KOPT-K1 (cell line): ENCODE results near the gene DLGAP4.

Experiments
- H3K27ac ChIP-seq: fragments of 200-600 bp; sonication (generic); 2 replicates; pipeline ENCODE4 v1.5.1; 2016; ENCODE audit warnings: antibody characterized with exemption, mild to moderate bottlenecking, low read depth, low read length; ENCODE audit not compliant: poor library complexity, severe bottlenecking
- H3K36me3 ChIP-seq: fragments of 200-600 bp; sonication (generic); 2 replicates; pipeline ENCODE4 v1.5.1; 2017; ENCODE audit warnings: antibody characterized with exemption, mild to moderate bottlenecking, low read length, moderate library complexity; ENCODE audit not compliant: insufficient read depth
- H3K9me3 ChIP-seq: fragments of 200-600 bp; sonication (generic); 2 replicates; pipeline ENCODE4 v1.5.1; 2017; ENCODE audit warnings: antibody characterized with exemption, low read length, mild to moderate bottlenecking; ENCODE audit not compliant: insufficient read depth, poor library complexity, severe bottlenecking

The DLGAP4 gene

GRCh38 chr20:36385503-36385902 lies 79.4 kb downstream of the DLGAP4 start:
- H3K27ac ChIP-seq = no peak overlapping the region
- H3K36me3 ChIP-seq = no peaks in the 10 kb centered on the region
- no peaks in the 10 kb centered on the region for H3K9me3 ChIP-seq

GRCh38 chr20:36386236-36386635 lies 80.1 kb downstream of the DLGAP4 start:
- Histone ChIP-seq H3K9me3 (no peaks in the 10 kb centered on the region), H3K36me3 (no peaks in the 10 kb centered on the region), H3K27ac (no peak overlapping the region)

DNA sequence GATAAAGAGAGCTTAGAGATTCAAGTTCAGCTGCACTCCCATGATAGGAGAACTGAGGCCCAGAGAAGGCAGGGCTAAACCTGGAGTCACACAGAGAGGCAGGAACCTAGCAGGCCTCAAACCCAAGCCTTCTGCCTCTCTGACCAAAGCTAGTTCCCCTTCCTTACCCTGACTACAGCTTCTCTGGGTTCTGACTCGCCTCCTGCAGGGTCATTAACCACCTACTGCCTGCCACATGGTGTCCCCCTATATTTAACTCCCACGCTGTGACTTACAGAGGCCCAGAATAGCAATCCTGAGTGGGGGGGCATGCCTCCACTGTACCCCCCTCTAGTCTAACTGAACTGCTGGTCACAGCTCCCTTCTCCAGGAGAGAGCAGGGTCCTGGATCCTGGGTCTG lies 84.1 kb downstream of the DLGAP4 start:
- H3K9me3 ChIP-seq = no peaks in the 10 kb centered on the region
- H3K36me3 ChIP-seq = no peaks in the 10 kb centered on the region
- H3K27ac ChIP-seq = no peak overlapping the region

GRCh38 chr20:36390719-36391415 lies 84.7 kb downstream of the DLGAP4 start:
- Histone ChIP-seq H3K27ac (no peak overlapping the region), H3K36me3 (no peaks in the 10 kb centered on the region), H3K9me3 (no peaks in the 10 kb centered on the region)

- H3K36me3 ChIP-seq = no peaks in the 10 kb centered on the region
- no peaks in the 10 kb centered on the region for H3K9me3 ChIP-seq
- no peak overlapping the region for H3K27ac ChIP-seq
These were observed 85.3 kb downstream of the DLGAP4 start for GRCh38 chr20:36391456-36391855.

DNA sequence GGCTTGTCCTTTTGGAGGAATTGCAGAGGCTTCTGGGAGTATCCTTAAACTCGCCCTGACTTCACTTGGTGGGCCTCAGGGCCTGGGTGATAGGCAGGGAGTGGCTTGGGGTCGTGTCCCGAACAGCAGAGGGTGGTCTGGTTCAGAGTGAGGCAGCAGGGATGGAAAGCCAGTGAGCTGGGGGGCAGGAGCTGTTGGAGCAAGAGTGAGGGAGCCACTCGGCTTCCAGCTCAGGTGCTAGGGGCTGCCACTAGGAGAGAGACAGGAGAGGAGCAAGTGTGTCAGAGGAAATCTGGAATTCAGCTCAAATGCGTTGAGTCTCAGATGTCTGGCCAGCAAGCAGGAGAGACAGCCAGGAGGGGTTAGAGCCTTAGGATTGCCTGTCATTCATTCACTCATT lies 85.8 kb downstream of the DLGAP4 start:
- H3K9me3 ChIP-seq = no peaks in the 10 kb centered on the region
- H3K36me3 ChIP-seq = no peaks in the 10 kb centered on the region
- H3K27ac ChIP-seq = no peak overlapping the region

- H3K9me3 ChIP-seq = no peaks in the 10 kb centered on the region
- no peak overlapping the region for H3K27ac ChIP-seq
- no peaks in the 10 kb centered on the region for H3K36me3 ChIP-seq
These were observed 86.8 kb downstream of the DLGAP4 start for GRCh38 chr20:36392989-36393388.

DNA sequence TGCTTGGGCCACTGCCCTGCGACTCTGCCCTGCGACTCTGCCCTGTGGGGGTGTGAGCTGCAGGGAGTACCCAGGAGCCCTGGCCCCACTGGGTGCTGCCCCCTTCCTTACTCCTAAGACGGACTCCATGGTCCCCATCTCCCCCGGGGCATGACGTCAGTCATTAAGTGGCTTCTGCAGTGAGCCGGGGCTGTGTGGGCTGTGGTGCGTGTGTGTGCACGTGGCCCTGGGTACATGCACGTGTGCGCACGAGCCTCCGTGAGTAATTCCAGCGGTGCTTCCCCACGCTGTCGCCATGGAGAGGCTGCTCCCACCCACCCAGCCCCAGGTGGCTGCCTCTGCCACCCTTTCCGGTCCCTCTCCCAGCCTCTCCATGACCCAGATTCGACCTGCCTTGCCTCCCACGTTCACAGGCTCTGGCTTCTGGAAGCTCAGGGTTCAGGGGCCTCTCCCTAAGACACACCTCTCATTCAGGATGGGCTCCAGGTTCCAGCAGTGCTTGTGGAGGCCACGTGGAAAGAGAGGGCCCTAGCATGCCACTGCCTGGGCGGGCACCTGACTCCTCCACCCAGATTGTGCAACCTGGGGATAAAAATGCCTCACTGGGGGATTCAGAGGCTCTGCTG lies 88.3 kb downstream of the DLGAP4 start:
- Histone ChIP-seq H3K27ac (no peak overlapping the region), H3K9me3 (no peaks in the 10 kb centered on the region), H3K36me3 (no peaks in the 10 kb centered on the region)

- Histone ChIP-seq H3K27ac (no peak overlapping the region), H3K9me3 (no peaks in the 10 kb centered on the region), H3K36me3 (no peaks in the 10 kb centered on the region)
These were observed 90.2 kb downstream of the DLGAP4 start for GRCh38 chr20:36396340-36396739.

DNA sequence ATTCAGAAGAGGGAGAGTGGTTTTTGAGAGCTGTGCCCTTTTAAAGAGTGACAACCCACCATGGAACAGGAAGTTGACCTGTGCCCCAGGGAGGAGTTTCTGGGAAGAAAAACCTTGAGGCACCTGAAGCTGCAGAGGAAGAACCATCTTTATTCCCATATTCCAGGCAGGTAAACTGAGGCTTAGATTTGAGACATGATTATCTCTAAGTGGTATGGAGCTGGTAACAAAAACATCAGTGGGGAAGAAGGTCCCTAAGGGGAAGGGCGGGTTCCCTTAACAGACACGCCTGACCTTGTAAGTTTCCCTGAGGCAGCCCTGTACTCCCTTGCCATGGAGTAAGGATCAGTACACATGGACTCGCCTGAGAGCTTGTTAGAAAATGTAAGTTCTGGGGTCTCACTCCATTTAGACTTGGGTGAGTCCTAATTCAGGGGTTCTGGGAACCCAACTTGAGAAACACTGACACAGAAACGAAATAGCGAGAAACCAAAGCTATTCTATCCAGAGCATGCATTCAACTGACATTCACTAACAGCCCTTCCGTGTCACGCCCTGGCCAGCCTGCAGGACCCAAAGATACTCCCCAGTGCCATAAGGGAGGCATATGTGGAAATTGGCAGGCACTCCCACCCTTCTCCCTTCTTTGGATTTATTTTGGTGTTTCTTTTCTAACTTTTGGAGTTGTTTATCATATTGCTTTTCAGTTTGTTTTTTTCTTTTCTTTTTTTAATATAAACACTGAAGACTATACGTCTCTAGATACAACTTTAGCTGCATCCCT lies 90.9 kb downstream of the DLGAP4 start:
- Histone ChIP-seq H3K27ac (no peak overlapping the region), H3K9me3 (no peaks in the 10 kb centered on the region), H3K36me3 (no peaks in the 10 kb centered on the region)

- Histone ChIP-seq H3K27ac (no peak overlapping the region), H3K9me3 (no peaks in the 10 kb centered on the region), H3K36me3 (no peaks in the 10 kb centered on the region)
These were observed 92.4 kb downstream of the DLGAP4 start for GRCh38 chr20:36398515-36398914.

DNA sequence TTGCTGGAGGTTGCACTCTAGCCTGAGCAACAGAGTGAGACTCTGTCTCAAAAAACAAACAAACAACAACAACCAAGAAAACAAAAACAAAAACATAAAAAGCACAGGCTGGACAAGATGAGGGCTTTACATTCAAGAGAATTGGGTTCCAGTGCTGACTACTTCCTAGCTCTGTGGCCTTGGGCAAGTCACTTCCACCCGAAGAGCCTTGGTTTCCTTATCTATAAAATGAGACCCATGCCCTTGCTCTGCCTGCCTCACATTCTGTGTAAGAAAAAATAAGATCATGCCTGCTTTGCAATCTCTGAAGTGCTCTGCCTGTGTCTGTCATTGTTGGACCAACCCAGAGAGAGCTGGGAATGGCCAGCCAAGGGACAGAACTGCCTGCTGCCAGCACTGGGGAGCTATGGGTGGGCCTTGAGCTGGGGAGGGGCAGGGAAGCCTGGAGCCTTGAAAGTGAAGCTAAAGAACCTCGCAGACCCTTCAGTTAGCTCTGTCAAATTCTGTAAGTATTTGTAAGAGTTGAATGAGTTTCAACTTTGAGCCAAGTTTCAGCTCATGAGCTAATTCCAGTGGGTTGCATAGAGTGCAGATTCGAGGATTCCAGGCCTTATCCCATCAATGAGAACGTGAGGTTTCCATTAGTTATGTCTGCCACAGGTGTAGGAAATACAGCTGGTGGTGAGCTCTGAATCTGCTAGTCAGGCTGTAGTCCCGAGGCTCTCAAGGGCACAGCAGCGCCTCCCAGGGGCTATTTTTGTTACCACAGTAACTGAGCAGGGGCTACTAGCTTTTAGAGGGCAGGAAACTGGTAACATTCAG lies 93.2 kb downstream of the DLGAP4 start:
- Histone ChIP-seq H3K27ac (no peak overlapping the region), H3K36me3 (no peaks in the 10 kb centered on the region), H3K9me3 (no peaks in the 10 kb centered on the region)

DNA sequence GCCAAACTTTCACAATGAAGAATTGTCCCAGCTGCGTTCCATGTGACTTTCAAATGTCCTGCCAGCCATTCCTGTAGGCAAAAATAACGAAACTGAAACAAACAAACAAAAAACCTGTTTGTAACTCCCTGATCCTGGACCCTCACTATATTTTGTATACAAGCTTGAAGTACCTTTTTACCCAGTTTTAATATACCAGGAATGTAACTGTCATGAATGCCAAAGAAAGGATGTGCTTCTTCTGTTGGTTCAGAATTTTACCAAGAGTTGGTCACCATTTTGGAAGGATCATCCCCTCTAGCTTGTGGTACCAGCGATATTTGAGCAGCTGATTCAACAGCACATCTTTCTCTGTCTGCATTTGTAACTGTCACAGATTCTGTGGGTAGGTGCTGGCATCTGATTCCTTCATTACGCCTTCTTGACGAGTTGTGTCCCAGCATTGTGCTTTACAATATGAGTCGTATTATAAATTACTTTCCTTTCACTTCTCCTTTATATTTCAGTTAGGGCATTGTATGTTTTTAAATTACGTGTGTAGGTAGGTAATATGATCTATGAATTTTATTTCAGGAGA lies 93.9 kb downstream of the DLGAP4 start:
- H3K36me3 ChIP-seq = no peaks in the 10 kb centered on the region
- no peaks in the 10 kb centered on the region for H3K9me3 ChIP-seq
- no peak overlapping the region for H3K27ac ChIP-seq

- no peaks in the 10 kb centered on the region for H3K36me3 ChIP-seq
- no peak overlapping the region for H3K27ac ChIP-seq
- no peaks in the 10 kb centered on the region for H3K9me3 ChIP-seq
These were observed 95.0 kb downstream of the DLGAP4 start for GRCh38 chr20:36400909-36401735.
